H9 (cell line): ENCODE results near the gene ATP6AP1. TPM values are rescaled to one million over a fixed set of nuclear protein-coding genes. Genes with fewer than 3 reads are reported as not detected.

ENCODE experiments used
- DNase-seq: peaks from one replicate; pipeline ENCODE4 v3.0.0-alpha.2; 2017
- H2AFZ ChIP-seq: one replicate; pipeline ENCODE4 v1.6.1; 2013; ENCODE audit warnings: mild to moderate bottlenecking, low read length, control low read depth, moderate library complexity
- H2AK5ac ChIP-seq: 2 replicates; pipeline ENCODE4 v1.6.1; 2013; ENCODE audit warnings: low read length, control low read depth, mixed read lengths; ENCODE audit not compliant: insufficient read length
- H2BK120ac ChIP-seq: one replicate; pipeline ENCODE4 v1.6.1; 2013; ENCODE audit warnings: low read depth, mild to moderate bottlenecking, low read length, control low read depth, inconsistent platforms; ENCODE audit not compliant: poor library complexity, severe bottlenecking
- H2BK12ac ChIP-seq: 2 replicates; pipeline ENCODE4 v1.6.1; 2013; ENCODE audit warnings: low read length, control low read depth, mixed read lengths, low read depth; ENCODE audit not compliant: insufficient read length
- H2BK15ac ChIP-seq: 2 replicates; pipeline ENCODE4 v1.6.1; 2013; ENCODE audit warnings: low read depth, low read length, control low read depth
- H2BK20ac ChIP-seq: one replicate; pipeline ENCODE4 v1.6.1; 2013; ENCODE audit warnings: low read depth, mild to moderate bottlenecking, low read length, control low read depth, inconsistent platforms; ENCODE audit not compliant: poor library complexity, severe bottlenecking
- H2BK5ac ChIP-seq: 2 replicates; pipeline ENCODE4 v1.6.1; 2013; ENCODE audit warnings: low read length, control low read depth, mixed read lengths; ENCODE audit not compliant: insufficient read length
- H3K14ac ChIP-seq: 2 replicates; pipeline ENCODE4 v1.6.1; 2013; ENCODE audit warnings: low read length, control low read depth; ENCODE audit not compliant: insufficient read depth
- H3K18ac ChIP-seq: 2 replicates; pipeline ENCODE4 v1.6.1; 2013; ENCODE audit warnings: low read depth, mild to moderate bottlenecking, mixed read lengths, low read length, control low read depth; ENCODE audit not compliant: insufficient read length
- H3K23ac ChIP-seq: 2 replicates; pipeline ENCODE4 v1.6.1; 2013; ENCODE audit warnings: low read length, control low read depth, mixed read lengths, low read depth; ENCODE audit not compliant: insufficient read length
- H3K23me2 ChIP-seq: 2 replicates; pipeline ENCODE4 v1.6.1; 2013; ENCODE audit warnings: low read depth, mild to moderate bottlenecking, mixed read lengths, low read length, control low read depth; ENCODE audit not compliant: insufficient read length, poor library complexity, severe bottlenecking
- H3K27ac ChIP-seq: 2 replicates; pipeline ENCODE4 v1.5.1; 2013; ENCODE audit warnings: low read length, control low read depth, mixed read lengths, low read depth; ENCODE audit not compliant: insufficient read length
- H3K27me3 ChIP-seq: 2 replicates; pipeline ENCODE4 v1.6.1; 2013; ENCODE audit warnings: low read length, control low read depth, inconsistent platforms; ENCODE audit not compliant: insufficient read depth
- H3K4ac ChIP-seq: 2 replicates; pipeline ENCODE4 v1.6.1; 2013; ENCODE audit warnings: low read depth, mild to moderate bottlenecking, control low read depth, inconsistent platforms, low read length, moderate library complexity
- H3K4me1 ChIP-seq: 2 replicates; pipeline ENCODE4 v1.6.1; 2013; ENCODE audit warnings: low read length, control low read depth, inconsistent platforms; ENCODE audit not compliant: insufficient read depth
- H3K4me2 ChIP-seq: 2 replicates; pipeline ENCODE4 v1.6.1; 2013; ENCODE audit warnings: low read length, control low read depth, mixed read lengths; ENCODE audit not compliant: insufficient read length, insufficient read depth
- H3K56ac ChIP-seq: 2 replicates; pipeline ENCODE4 v1.6.1; 2013; ENCODE audit warnings: low read depth, mild to moderate bottlenecking, mixed read lengths, low read length, control low read depth; ENCODE audit not compliant: insufficient read length
- H3K79me1 ChIP-seq: 2 replicates; pipeline ENCODE4 v1.6.1; 2013; ENCODE audit warnings: low read depth, mild to moderate bottlenecking, moderate library complexity, low read length, control low read depth, inconsistent platforms; ENCODE audit not compliant: insufficient read depth, poor library complexity, severe bottlenecking
- H3K79me2 ChIP-seq: 2 replicates; pipeline ENCODE4 v1.6.1; 2013; ENCODE audit warnings: low read length, control low read depth, inconsistent platforms; ENCODE audit not compliant: insufficient read depth
- H3K9ac ChIP-seq: 2 replicates; pipeline ENCODE4 v1.6.1; 2013; ENCODE audit warnings: low read length, control low read depth, mixed read lengths; ENCODE audit not compliant: insufficient read length; ENCODE audit errors: extremely low read depth
- H3K9me3 ChIP-seq: one replicate; pipeline ENCODE4 v1.6.1; 2013; ENCODE audit warnings: low read depth, low read length, inconsistent platforms; ENCODE audit not compliant: control insufficient read depth
- H3T11ph ChIP-seq: one replicate; pipeline ENCODE4 v1.6.1; 2013; ENCODE audit warnings: mild to moderate bottlenecking, low read length, control low read depth, inconsistent platforms
- H4K20me1 ChIP-seq: one replicate; pipeline ENCODE4 v1.6.1; 2013; ENCODE audit not compliant: control insufficient read depth, insufficient read length, insufficient read depth
- H4K5ac ChIP-seq: 2 replicates; pipeline ENCODE4 v1.6.1; 2013; ENCODE audit warnings: low read depth, mild to moderate bottlenecking, mixed read lengths, low read length, control low read depth; ENCODE audit not compliant: insufficient read length
- H4K8ac ChIP-seq: replicated peaks from 2 replicates; pipeline ENCODE4 v1.6.1; 2013; ENCODE audit warnings: low read length, control low read depth, mixed read lengths, low read depth; ENCODE audit not compliant: insufficient read length
- H4K91ac ChIP-seq: 2 replicates; pipeline ENCODE4 v1.6.1; 2013; ENCODE audit warnings: low read depth, mild to moderate bottlenecking, moderate library complexity, mixed read lengths, low read length, control low read depth; ENCODE audit not compliant: insufficient read length
- H3K27ac Mint-ChIP-seq, 3 experiments: 2 replicates in 2 of 3; 3 replicates in 1 of 3; pipeline ENCODE4 v1.8.0; 2020 to 2021; ENCODE audit warnings: mixed read lengths in 3 of 3, mild to moderate bottlenecking in 1 of 3, moderate library complexity in 1 of 3
- H3K27me3 Mint-ChIP-seq: 2 replicates; pipeline ENCODE4 v1.8.0; 2021; ENCODE audit warnings: low read depth, mild to moderate bottlenecking, moderate library complexity, mixed read lengths
- H3K36me3 Mint-ChIP-seq, 3 experiments: 2 replicates in 2 of 3; 3 replicates in 1 of 3; pipeline ENCODE4 v1.8.0; 2020 to 2021; ENCODE audit warnings: low read depth in 3 of 3, mixed read lengths in 3 of 3; ENCODE audit not compliant: insufficient read depth in 1 of 3
- H3K4me1 Mint-ChIP-seq, 2 experiments: 2 replicates each; pipeline ENCODE4 v1.8.0; 2020; ENCODE audit warnings: mixed read lengths in 2 of 2
- H3K4me3 Mint-ChIP-seq, 2 experiments: 2 replicates in 1 of 2; 3 replicates in 1 of 2; pipeline ENCODE4 v1.8.0; 2020 to 2021; ENCODE audit warnings: mild to moderate bottlenecking in 2 of 2, mixed read lengths in 2 of 2, moderate library complexity in 1 of 2
- H3K9me3 Mint-ChIP-seq, 2 experiments: 2 replicates in 1 of 2; 3 replicates in 1 of 2; pipeline ENCODE4 v1.8.0; 2020; ENCODE audit warnings: mild to moderate bottlenecking in 2 of 2, mixed read lengths in 2 of 2, moderate library complexity in 1 of 2
- CTCF ChIP-seq: fragments of 200-600 bp; sonication (generic); conservative IDR thresholded peaks from 3 replicates; pipeline ENCODE4 v1.8.0; 2021; ENCODE audit warnings: antibody characterized with exemption, mild to moderate bottlenecking
- WGBS: extraction: QIAGEN DNeasy Blood & Tissue Kit; methylation state at CpG from one replicate; pipeline ENCODE4 v1.1.7; 2013; ENCODE audit warnings: missing lambda C conversion rate, low lambda C conversion rate, mixed read lengths; ENCODE audit not compliant: insufficient read length; ENCODE audit errors: extremely low coverage; 5-methylcytosine and 5-hydroxymethylcytosine counted together
- total RNA-seq: library from RNA; stranded (reverse); gene quantifications from 2 replicates; pipeline ENCODE4 v1.2.1, GENCODE V29; 2021

Gene ATP6AP1
- total RNA-seq, 1 experiment from 2014 or later = 45.6 TPM

- Histone ChIP-seq H4K91ac (no peak overlapping the region), H3K56ac (no peak overlapping the region), H3K4me2 (no peak overlapping the region), H3K4me1 (no peaks in the 10 kb centered on the region), H2BK120ac (no peak overlapping the region), H2BK15ac (no peak overlapping the region), H3K27me3 (no peaks in the 10 kb centered on the region), H3K23ac (no peak overlapping the region), H4K5ac (no peak overlapping the region), H3K9ac (no peak overlapping the region), H2AFZ (no peak overlapping the region), H3K9me3 (peaks cover 27% of the 10 kb centered on the region), H3K4ac (no peak overlapping the region), H2BK5ac (no peak overlapping the region), H3K23me2 (no peaks in the 10 kb centered on the region), H4K20me1 (no peaks in the 10 kb centered on the region), H3K79me2 (no peaks in the 10 kb centered on the region), H3K79me1 (no peaks in the 10 kb centered on the region), H4K8ac (no peak overlapping the region), H2BK20ac (no peak overlapping the region), H3K18ac (no peak overlapping the region), H3T11ph (no peak overlapping the region), H3K14ac (no peak overlapping the region), H2BK12ac (no peak overlapping the region), H3K27ac (no peak overlapping the region), H2AK5ac (no peak overlapping the region)
- no CpG with 5 or more reads among the region's 9 CpGs for WGBS
- peaks cover 55 to 86% of the 10 kb centered on the region in 2 experiments for H3K9me3 Mint-ChIP-seq
- H3K36me3 Mint-ChIP-seq = peaks cover 15 to 62% (median 56%) of the 10 kb centered on the region in 3 experiments
- H3K27me3 Mint-ChIP-seq = no peaks in the 10 kb centered on the region; the same call in 1 of the 2 replicates
- DNase-seq = no peak
- H3K4me1 Mint-ChIP-seq = no peaks in the 10 kb centered on the region
- no peak overlapping the region for H3K4me3 Mint-ChIP-seq
- no peak for TF ChIP-seq CTCF
- no peak overlapping the region for H3K27ac Mint-ChIP-seq
Measured at GRCh38 chrX:154469114-154469513, 40.6 kb downstream of the ATP6AP1 start.
